Stomach (tissue), 9 donors: ENCODE results near the gene TFB1M. TPM values are rescaled to one million over a fixed set of nuclear protein-coding genes. Genes with fewer than 3 reads are reported as not detected.
"Not testable (repeated sequence)": the region's sequence is repeated elsewhere in the genome, so short reads cannot be mapped to it uniquely, and the experiment has no call there.

Experiments
- DNase-seq, 2 donors: peaks; one replicate each; pipeline versions ENCODE4 v3.0.0 to v3.0.0-alpha.2; 2013 to 2019
- H3K27ac ChIP-seq, 5 donors: fragments of 200-600 bp in 4 of 5; sonication (generic) in 4 of 5; one replicate each; pipeline ENCODE4 v1.5.1; 2013 to 2019; ENCODE audit warnings: mild to moderate bottlenecking in 1 of 5, moderate library complexity in 1 of 5
- H3K27me3 ChIP-seq, 3 donors: fragments of 200-600 bp; sonication (generic); one replicate each; pipeline ENCODE4 v1.5.1; 2017 to 2019; ENCODE audit warnings: mixed run types in 1 of 3
- H3K36me3 ChIP-seq, 4 donors: fragments of 200-600 bp; sonication (generic); 1 replicate in 3 of 4; 2 replicates in 1 of 4; pipeline ENCODE4 v1.5.1; 2016 to 2019
- H3K4me1 ChIP-seq, 4 donors: fragments of 200-600 bp; sonication (generic); one replicate each; pipeline ENCODE4 v1.5.1; 2016 to 2019
- H3K4me3 ChIP-seq, 4 donors: fragments of 200-600 bp; sonication (generic) in 3 of 4; one replicate each; pipeline ENCODE4 v1.5.1; 2016 to 2019; ENCODE audit warnings: mild to moderate bottlenecking in 1 of 4
- H3K9me3 ChIP-seq, 4 donors: fragments of 200-600 bp; sonication (generic); one replicate each; pipeline ENCODE4 v1.5.1; 2016 to 2019
- CTCF ChIP-seq, 7 experiments: fragments of 450-650 bp in 4 of 7; fragments of 200-600 bp in 3 of 7; sonication (generic) in 3 of 7; IDR thresholded peaks; one replicate each; pipeline ENCODE4 v1.5.1; 2016 to 2019; ENCODE audit warnings: antibody characterized with exemption in 7 of 7, control low read depth in 2 of 7, mild to moderate bottlenecking in 1 of 7
- EP300 ChIP-seq: sonication (generic); formaldehyde crosslinking; IDR thresholded peaks from one replicate; pipeline ENCODE4 v1.6.1; 2017; ENCODE audit warnings: antibody characterized with exemption
- POLR2A ChIP-seq, 4 donors: fragments of 450-650 bp; IDR thresholded peaks; one replicate each; pipeline ENCODE4 v1.6.1; 2016; ENCODE audit warnings: antibody characterized with exemption in 4 of 4, control low read depth in 2 of 4, mild to moderate bottlenecking in 1 of 4, moderate library complexity in 1 of 4
- POLR2AphosphoS5 ChIP-seq, 3 donors: sonication (generic); formaldehyde crosslinking; IDR thresholded peaks; one replicate each; pipeline ENCODE4 v1.6.1; 2016; ENCODE audit warnings: antibody characterized with exemption in 3 of 3
- WGBS, 5 donors: extraction: QIAGEN DNeasy Blood & Tissue Kit in 3 of 5; methylation state at CpG; one replicate each; pipeline versions ENCODE4 v1.1.5 to v1.1.7; 2013 to 2018; 5-methylcytosine and 5-hydroxymethylcytosine counted together
- intact Hi-C: fragments of 100-400 bp; cut with DNase I; formaldehyde crosslinking; loops from one replicate; pipeline ENCODE4 v1.15.1; 2023; ENCODE audit warnings: low total_unique reads
- polyA plus RNA-seq, 3 donors: library from polyadenylated mRNA; stranded (reverse); fragments of 200-250 nt; gene quantifications; one replicate each; pipeline ENCODE4 v1.2.3, GENCODE V29; 2013
- total RNA-seq, 5 donors: library from RNA; depleted of rRNA; stranded (reverse); fragments of >200 nt; gene quantifications; one replicate each; pipeline versions ENCODE4 v1.1.0 to v1.2.3, GENCODE V29; 2014 to 2016
- donor health status: healthy with polysubstance abuse.
- donor health status: Bipolar disorder and iron deficiency.
- donor health status: healthy.

TFB1M gene
- total and polyA plus RNA-seq, 8 donors, result 5.4 to 37.9 (median 13.7) TPM

GRCh38 chr6:155340464-155341129 lies 26.3 kb upstream of the TFB1M start:
- 67 to 85% (median 80%) methylated on average over 1 to 2 of the region's 2 CpGs for WGBS, 5 donors
- peaks cover 0 to 18% (median 8%) of the 10 kb centered on the region in 4 donors for H3K9me3 ChIP-seq
- DNase-seq, result no peak
- no peak overlapping the region for H3K4me3 ChIP-seq
- intact Hi-C loops, result no loop called here
- H3K36me3 ChIP-seq, result no peaks in the 10 kb centered on the region
- H3K27ac ChIP-seq, result no peak overlapping the region
- no peaks in the 10 kb centered on the region for H3K27me3 ChIP-seq
- no peak for TF ChIP-seq CTCF (IDR thresholded peaks at IDR 0.05)
- TF ChIP-seq EP300, result no peak
- TF ChIP-seq POLR2A (IDR thresholded peaks at IDR 0.05), result no peak
- TF ChIP-seq POLR2AphosphoS5 (IDR thresholded peaks at IDR 0.05), result no peak
- no peaks in the 10 kb centered on the region for H3K4me1 ChIP-seq

DNA sequence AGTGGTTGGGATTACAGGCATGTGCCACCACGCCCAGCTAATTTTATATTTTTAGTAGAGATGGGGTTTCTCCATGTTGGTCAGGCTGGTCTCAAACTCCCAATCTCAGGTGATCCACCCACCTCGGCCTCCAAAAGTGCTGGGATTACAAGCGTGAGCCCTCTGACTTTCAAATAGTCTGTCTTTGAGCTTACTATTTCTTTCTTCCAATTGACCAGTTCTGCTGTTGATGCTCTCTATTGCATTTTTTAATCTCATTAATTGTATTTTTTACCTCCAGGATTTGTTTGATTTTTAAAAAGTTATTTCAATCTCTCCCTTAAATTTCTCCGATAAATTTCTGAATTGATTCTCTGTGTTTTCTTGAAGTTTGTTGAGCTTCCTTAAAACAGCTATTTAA lies 25.6 kb upstream of the TFB1M start:
- H3K27ac ChIP-seq, H3K4me3 ChIP-seq, intact Hi-C loops, H3K4me1 ChIP-seq, H3K27me3 ChIP-seq, DNase-seq, H3K36me3 ChIP-seq: not testable (repeated sequence)
- H3K9me3 ChIP-seq, result peaks cover 0 to 18% (median 7%) of the 10 kb centered on the region in 4 donors
- 66 to 98% (median 87%) methylated on average over 4 of the region's 4 CpGs for WGBS, 5 donors

DNA sequence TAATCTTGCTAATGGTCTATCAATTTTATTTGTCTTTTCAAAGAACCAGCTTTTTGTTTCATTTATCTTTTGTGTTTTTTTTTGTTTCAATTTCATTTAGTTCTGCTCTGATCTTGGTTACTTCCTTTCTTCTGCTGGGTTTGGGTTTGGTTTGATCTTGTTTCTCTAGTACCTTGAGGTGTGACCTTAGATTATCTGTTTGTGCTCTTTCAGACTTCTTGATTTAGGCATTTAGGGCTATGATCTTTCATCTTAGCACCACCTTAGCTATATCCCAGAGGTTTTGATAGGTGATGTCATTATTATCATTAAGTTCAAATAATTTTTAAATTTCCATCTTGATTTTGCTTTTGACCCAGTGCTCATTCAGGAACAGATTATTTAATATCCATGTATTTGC lies 24.0 kb upstream of the TFB1M start:
- intact Hi-C loops, result not testable (repeated sequence)

DNA sequence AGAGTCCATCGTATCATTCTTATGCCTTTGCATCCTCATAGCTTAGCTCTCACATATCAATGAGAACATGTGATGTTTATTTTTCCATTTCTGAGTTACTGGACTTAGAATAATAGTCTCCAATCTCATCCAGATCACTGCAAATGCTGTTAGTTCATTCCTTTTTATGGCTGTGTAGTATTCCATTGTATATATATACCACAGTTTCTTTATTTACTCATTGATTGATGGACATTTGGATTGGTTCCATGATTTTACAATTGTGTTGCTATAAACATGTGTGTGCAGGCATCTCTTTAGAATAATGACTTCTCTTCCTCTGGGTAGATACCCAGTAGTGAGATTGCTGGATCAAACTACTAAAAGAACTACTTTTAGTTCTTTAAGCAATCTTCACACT lies 21.0 kb upstream of the TFB1M start:
- no peaks in the 10 kb centered on the region for H3K4me1 ChIP-seq
- no peak overlapping the region for H3K4me3 ChIP-seq
- H3K27ac ChIP-seq, result no peak overlapping the region
- H3K9me3 ChIP-seq, result peaks cover 0 to 15% (median 7%) of the 10 kb centered on the region in 4 donors
- intact Hi-C loops, result no loop called here
- DNase-seq, result no peak
- no peak for TF ChIP-seq CTCF (IDR thresholded peaks at IDR 0.05)
- no peak for TF ChIP-seq POLR2AphosphoS5 (IDR thresholded peaks at IDR 0.05)
- TF ChIP-seq EP300, result no peak
- TF ChIP-seq POLR2A (IDR thresholded peaks at IDR 0.05), result no peak
- H3K36me3 ChIP-seq, result no peaks in the 10 kb centered on the region
- no peaks in the 10 kb centered on the region for H3K27me3 ChIP-seq
- 95 to 100% (median 96%) methylated on average over 1 of the region's 1 CpG for WGBS, 5 donors

More for the DNA sequence above, 24.0 kb upstream of the TFB1M start:
- H3K27ac ChIP-seq, H3K4me3 ChIP-seq, H3K27me3 ChIP-seq, H3K36me3 ChIP-seq, DNase-seq, H3K4me1 ChIP-seq: not testable (repeated sequence)
- H3K9me3 ChIP-seq, result peaks cover 0 to 18% (median 7%) of the 10 kb centered on the region in 4 donors

DNA sequence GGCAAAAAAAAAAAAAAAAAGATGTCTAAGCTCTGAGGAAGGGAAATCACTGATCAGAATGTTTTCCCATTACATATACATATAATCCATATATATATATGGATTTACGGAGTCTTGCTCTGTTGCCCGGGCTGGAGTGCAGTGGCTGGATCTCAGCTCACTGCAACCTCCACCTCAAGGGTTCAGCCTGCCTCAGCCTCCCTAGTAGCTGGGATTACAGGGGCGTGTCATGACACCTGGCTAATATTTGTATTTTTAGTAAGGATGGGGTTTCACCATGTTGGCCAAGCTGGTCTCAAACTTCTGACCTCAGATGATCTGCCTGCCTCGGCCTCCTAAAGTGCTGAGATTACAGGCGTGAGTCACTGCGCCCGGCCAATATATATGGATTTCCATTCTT lies 19.8 kb upstream of the TFB1M start:
- H3K27me3 ChIP-seq, H3K27ac ChIP-seq, H3K4me3 ChIP-seq, H3K4me1 ChIP-seq, intact Hi-C loops, H3K36me3 ChIP-seq, DNase-seq: not testable (repeated sequence)
- 91 to 98% (median 95%) methylated on average over 7 of the region's 7 CpGs for WGBS, 5 donors
- peaks cover 0 to 10% (median 1%) of the 10 kb centered on the region in 4 donors for H3K9me3 ChIP-seq

- DNase-seq, result peak in 1 of 2 donors; percentile 4
- TF ChIP-seq POLR2A (IDR thresholded peaks at IDR 0.05), result no peak
- no peak for TF ChIP-seq CTCF (IDR thresholded peaks at IDR 0.05)
- no peak for TF ChIP-seq EP300
- no peak for TF ChIP-seq POLR2AphosphoS5 (IDR thresholded peaks at IDR 0.05)
- H3K36me3 ChIP-seq, result no peaks in the 10 kb centered on the region
- WGBS, 5 donors, result 58 to 68% (median 62%) methylated on average over 5 of the region's 5 CpGs
- no peaks in the 10 kb centered on the region for H3K27me3 ChIP-seq
- intact Hi-C loops, result no loop called here
- H3K9me3 ChIP-seq, result peaks cover 0 to 6% (median 0%) of the 10 kb centered on the region in 4 donors
- peaks cover 0 to 5% (median 1%) of the 10 kb centered on the region in 4 donors for H3K4me1 ChIP-seq
- H3K4me3 ChIP-seq, result no peak overlapping the region
- H3K27ac ChIP-seq, result no peak overlapping the region
Observed at GRCh38 chr6:155333414-155333813, 19.1 kb upstream of the TFB1M start.
